GM19025 (cell line): ENCODE results near the gene SUMF2.
"Not testable (repeated sequence)": the region's sequence is repeated elsewhere in the genome, so short reads cannot be mapped to it uniquely, and the experiment has no call there.

Source experiments
- ATAC-seq: cut with Tn5 transposase; IDR thresholded peaks from one replicate; pipeline ENCODE4 v1.9.1; 2021; ENCODE audit warnings: mild to moderate bottlenecking, low read depth, moderate library complexity; ENCODE audit not compliant: unreplicated experiment

Gene SUMF2

DNA sequence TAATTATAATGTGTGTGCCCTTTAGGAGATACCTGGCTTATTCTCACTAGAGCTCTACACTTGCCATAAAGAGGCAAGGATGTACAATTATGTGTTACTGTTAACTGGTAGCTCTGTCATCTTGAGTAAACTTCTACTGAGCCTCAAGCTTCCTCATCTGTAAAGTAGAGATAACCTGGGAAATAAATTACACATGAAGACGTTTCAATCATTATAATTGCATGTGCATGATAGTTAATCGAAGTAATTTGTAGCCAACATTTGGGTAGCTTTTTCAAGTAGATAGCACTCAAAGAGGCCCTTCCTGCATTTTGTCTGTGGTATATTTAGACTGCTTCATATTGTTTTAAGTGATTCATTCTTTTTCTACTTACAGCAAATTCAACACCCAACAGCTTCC lies 10.1 kb upstream of the SUMF2 start:
- no peak for ATAC-seq

DNA sequence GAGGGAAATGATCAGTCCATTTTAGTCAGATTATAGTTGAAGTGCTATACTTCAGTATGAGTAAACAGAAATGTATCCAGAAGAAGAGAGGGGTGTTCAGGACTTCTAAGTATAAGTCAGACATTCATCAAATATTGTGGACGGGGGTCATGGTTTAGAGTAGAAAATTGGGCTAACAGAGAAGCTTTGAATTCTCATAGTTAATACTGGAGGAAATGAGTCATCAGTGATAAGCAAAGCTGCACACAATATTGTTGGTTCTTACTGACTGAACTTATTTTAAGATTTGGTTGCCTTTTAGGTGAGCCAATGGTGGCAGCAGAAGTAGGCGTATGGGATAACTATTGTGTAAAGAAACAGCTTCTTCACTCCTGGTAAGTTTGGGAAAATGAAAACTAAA lies 1.7 kb upstream of the SUMF2 start:
- ATAC-seq, result no peak

DNA sequence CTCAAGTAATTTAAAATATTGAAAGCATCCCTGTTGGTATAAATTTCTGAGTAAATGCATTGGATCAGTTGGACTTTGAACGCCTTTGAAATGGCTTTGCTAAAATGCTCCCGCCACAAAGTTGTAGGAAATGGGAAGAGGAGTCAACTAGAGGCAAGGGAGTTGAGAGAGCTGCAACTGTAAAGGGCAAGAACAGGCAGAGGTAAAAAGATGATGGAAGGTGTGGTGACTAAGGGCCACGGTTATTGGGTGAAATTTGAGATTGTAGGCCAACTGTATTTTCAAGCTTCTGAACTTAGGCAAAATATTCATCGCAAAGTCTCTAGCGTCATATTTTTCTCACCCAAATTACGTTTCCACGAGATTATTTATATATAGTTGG lies 595 bp upstream of the SUMF2 start:
- no peak for ATAC-seq

DNA sequence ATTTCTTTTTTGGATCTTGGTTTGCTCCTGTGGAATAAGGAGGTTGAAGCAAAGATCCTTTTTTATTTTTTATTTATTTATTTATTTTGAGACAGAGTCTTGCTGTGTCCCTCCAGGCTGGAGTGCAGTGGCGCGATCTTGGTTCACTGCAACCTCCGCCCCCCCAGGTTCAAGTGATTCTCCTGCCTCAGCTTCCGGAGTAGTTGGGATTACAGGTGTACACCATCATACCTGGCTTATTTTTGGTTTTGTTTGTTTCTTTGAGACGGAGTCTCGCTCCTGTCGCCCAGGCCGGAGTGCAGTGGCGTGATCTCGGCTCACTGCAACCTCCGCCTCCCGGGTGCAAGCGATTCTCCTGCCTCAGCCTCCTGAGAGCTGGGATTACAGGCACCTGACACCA lies 2.3 kb downstream of the SUMF2 start:
- ATAC-seq, result not testable (repeated sequence)

DNA sequence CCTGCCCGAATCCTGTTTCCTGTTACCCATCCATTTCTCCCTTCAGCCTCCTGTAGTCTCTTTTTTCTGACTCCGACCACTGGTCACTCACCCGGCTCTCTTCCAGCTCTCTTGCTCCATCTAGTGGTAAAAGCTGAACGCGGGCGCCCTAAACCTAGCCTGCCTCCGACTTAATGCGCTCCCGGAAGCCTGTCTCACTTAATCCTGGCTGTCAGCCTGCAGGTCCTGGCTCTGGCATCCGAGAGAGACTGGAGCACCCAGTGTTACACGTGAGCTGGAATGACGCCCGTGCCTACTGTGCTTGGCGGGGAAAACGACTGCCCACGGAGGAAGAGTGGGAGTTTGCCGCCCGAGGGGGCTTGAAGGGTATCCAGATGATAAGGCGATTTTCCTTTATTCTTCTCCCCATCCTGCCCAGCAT lies 10.3 kb downstream of the SUMF2 start:
- peak; percentile 82 for ATAC-seq

DNA sequence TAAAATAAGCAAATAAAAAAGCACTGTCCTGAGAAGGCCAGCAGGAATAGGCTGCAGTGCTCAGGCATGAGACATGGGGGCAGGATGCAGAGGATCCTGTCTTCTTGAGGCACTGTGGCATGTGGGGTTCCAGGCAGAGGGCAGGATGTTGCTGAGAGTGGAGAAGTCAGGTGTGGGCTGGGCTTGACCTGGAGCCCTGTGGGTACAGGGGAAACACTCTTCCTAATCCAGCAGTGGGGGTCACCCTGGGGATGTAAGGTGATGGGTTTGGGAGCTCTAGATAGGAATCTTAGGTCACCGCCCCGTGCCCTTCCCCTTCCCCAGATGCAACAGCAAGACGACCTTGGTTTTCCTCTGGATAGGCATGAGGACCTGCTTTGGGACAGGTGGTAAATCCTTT lies 13.6 kb downstream of the SUMF2 start:
- ATAC-seq, result no peak

DNA sequence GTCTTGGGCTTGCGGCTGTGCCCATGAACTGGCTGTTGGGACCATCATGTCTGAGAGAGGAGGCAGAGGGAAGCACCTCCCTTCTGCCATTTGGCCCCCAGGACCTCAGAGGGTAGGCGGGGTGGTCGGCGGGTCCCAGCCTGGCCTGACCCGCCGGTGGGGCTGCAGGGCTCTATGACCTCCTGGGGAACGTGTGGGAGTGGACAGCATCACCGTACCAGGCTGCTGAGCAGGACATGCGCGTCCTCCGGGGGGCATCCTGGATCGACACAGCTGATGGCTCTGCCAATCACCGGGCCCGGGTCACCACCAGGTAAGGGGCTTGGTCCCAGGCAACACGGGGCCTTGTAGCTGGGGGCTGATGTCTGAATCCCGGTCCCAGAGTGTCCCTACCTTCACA lies 14.1 kb downstream of the SUMF2 start:
- no peak for ATAC-seq

DNA sequence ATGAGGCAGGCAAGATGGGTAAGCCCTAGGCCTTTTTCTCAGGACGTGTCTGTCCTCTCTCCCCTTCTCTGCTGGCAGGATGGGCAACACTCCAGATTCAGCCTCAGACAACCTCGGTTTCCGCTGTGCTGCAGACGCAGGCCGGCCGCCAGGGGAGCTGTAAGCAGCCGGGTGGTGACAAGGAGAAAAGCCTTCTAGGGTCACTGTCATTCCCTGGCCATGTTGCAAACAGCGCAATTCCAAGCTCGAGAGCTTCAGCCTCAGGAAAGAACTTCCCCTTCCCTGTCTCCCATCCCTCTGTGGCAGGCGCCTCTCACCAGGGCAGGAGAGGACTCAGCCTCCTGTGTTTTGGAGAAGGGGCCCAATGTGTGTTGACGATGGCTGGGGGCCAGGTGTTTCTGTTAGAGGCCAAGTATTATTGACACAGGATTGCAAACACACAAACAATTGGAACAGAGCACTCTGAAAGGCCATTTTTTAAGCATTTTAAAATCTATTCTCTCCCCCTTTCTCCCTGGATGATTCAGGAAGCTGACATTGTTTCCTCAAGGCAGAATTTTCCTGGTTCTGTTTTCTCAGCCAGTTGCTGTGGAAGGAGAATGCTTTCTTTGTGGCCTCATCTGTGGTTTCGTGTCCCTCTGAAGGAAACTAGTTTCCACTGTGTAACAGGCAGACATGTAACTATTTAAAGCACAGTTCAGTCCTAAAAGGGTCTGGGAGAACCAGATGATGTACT lies 15.5 kb downstream of the SUMF2 start:
- ATAC-seq, result no peak

DNA sequence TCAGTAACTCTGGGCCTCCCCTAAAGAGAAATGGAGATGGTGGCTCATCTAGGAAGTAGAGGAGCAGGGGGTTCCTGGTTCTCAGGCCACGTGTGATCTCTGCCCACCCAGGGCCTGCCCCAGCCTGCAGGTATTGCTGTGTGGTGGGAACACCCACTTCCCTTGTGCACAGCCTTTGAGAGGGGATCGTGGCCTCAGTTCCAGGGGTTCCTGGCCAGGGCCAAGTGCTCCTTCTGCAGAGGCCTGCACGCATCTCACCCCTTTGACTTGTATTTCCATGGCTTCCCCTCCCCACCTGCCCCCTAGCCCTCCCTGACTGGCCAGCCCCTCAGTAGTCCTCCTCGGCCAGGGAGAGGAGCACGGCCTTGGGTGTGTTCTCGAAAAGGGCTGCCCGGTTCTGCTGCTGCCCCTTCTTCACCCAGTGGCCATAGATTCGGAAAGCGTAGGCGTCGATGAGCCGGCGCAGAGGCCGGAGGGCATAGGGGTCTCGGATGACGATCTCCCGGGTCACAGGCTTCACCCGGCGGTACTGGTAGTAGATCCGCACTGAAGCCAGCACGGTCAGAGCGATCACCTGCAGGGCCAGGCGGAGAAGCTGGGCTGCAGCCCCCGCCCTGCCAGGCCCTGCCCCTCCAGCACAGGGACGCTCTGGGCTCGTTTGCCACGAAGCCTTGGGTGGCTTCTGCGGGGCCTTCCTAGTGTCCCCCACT lies 16.8 kb downstream of the SUMF2 start:
- not testable (repeated sequence) for ATAC-seq

DNA sequence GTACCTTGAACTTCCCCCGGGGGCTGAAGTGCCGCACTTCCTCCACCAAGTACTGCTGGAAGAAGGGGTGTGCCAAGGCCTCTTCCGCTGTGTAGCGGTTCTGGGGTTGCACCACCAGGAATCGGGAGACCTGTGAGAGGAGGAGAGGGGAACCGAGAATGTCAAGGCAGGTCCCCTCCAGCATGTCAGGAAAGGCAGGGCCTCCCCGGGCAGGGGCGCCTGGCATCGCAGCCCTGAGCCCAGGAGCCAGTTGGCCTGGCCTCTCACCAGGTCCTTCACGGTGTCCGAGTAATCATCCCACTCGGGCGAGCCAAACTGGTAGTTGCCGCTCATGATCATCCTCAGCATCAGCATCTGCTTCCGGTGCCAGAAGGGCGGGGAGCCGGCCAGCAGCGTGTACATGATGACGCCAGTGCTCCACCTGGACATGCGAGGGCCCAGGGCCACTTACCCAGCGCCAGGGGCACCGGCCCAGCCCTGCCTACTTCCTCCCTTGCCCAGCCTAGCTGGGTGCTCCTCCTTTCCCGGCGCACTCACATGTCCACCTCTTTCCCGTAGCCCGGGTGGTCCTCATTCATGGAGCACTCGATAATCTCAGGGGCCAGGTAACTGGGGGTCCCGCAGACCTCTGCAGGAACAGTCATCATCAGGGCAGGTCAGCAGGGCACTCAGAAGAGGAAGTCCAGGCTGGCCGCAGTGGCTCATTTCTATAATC lies 17.7 kb downstream of the SUMF2 start:
- no peak for ATAC-seq

DNA sequence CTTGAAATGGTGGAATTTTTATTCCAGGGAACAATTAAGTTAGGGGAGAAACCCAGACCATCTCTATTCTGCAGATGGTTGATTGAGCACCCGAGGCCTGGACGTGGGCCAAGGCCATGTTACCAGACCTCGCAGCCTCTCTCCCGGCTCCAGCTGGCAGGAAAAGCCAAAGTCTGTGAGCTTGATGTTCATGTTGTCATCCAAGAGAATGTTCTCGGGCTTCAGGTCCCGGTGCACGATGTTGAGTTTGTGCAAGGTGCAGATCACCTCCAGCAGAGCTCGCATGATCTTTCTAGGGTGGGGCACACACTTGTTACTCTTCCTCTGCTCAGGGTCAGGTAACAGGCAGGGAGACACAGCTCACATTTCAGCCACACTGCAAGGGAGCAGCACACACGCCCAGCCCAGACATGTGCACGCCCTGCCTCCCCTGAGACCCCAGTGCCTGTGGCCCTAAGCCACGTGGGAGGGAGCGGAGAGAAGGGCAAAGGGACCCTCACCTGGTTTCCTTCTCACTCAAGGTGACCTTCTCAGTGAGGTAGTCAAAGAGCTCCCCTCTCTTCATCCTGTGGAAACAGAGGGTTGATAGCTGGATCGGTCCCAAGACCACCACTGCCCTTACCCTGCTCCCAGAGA lies 19.2 kb downstream of the SUMF2 start:
- ATAC-seq, result no peak

DNA sequence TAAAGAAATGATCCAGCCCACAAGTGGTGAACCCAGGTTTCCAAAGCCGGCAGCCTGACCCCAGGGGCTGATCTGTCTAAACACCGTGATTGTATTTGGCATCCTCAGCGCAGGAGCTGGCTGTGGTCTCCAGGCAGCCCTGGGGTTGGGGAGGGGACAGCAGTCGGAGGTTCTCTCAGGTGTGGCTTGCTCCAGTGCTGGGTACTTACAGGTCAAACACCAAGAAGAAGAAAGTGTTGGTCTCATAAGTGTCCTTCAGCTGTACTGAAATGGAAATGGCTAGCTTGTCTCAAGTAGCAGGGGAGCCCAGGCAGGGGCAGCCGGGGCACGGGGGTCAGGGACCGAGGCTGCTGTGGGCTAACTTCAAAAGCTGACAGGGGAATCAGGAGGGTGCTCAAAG lies 22.7 kb downstream of the SUMF2 start:
- ATAC-seq, result no peak

DNA sequence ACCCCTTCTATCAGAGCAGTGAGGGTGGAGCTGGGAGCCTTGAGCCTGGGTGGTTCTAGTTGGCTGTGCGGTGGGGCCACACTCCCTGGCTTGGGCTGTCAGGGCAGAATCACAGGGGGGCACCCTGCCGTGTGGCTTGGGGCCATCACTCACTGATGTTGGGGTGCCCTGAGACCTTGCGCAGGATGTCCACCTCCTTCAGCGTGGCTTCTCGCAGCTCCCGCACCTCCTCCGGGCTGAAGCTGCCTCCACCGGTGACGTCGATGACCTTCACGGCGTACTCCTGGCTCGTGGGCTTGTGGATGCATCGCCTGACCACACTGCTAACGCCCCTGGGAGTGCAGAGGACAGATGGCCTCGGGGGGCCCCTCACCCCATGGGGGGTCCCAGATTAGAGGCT lies 23.4 kb downstream of the SUMF2 start:
- ATAC-seq, result no peak

DNA sequence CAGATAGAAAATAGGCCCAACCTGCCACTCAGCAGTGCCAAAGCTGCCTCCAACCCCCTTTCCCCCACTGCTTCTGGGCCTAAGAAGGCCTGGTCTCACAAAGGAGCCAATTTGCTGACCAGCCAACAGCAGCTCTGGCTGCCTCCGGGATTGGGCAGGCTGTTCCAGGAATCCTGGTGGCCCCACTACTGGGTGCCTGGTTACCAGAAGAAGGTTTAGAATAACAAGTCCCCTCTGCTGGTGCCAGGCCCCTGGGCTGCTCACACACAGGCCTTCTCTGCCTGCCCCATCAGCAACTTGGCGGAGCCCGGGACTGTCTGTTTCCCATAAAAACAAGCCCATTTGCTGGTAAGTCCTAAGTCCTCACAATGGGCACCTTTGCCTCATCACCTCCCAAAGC lies 27.5 kb downstream of the SUMF2 start:
- ATAC-seq, result no peak

DNA sequence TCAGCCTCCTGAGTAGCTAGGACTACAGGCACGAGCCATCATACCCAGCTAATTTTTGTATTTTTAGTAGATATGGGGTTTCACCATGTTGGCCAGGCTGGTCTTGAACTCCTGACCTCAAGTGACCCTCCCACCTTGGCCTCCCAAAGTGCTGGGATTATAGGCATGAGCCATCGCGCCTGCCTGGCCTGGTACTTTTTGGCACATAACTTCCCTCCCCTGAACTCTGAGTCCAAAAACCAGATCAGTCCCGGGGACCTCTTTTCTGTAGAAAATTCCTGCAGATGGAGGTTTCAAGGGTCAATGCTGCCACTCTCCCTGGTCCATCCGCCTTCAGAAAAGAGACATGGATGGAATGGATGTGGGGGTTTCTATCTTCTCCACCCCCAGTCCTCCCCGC lies 28.3 kb downstream of the SUMF2 start:
- not testable (repeated sequence) for ATAC-seq

DNA sequence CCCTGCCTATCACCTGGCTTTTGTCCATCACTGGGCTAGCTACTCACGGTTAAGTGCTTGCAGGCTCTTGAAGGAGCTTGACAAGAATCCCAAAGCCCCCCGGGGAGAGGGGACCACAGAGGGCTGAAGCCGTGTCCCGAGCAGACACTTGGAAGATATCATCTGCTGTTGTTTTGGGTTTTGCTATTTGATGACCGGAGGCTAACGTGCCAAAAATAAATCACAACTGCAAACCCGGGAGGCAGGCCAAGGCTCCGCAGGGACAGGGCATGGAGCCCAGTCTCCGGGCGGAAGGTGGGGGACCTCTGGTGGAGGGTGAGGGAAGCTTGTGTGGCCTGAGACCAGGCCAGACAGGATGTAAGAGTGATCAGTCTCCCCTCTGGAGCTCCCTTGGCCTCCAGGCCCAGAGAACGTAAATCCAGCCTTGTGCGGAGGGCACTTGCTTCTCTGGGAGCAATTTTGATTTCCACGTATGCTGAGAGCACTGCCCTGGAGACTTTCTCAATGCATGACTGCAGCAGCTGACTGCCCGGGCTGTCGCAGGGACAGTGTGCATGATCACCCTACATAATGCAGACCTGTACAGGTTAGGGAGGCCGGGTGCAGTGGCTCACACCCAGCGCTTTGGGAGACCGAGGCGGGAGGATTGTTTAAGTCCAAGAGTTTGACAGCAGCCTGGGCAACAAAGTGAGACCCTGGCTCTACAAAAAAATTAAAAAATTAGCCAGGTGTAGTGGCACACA lies 28.9 kb downstream of the SUMF2 start, which contains the start of gene PHKG1:
Gene PHKG1, minus strand, starts transcription at position 164 of the 743 bp plus-strand sequence. CDS start 4,011 bp downstream, outside the sequence.
- no peak for ATAC-seq

DNA sequence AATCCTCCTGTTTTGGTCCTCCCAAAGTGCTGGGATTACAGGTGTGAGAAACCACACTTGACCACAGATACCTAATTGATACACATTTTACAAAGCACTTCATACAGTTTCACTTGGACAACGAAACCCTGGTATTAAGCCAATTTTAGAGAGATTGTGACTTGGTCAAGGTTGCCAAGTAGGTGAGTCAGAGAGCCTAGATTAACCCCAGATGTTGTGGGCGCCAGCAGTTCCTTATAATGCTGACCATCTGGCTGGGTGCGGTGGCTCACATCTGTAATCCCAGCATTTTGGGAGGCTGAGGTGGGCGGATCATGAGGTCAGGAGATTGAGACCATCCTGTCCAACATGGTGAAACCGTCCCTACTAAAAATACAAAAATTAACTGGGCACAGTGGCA lies 33.6 kb downstream of the SUMF2 start:
- ATAC-seq, result no peak

DNA sequence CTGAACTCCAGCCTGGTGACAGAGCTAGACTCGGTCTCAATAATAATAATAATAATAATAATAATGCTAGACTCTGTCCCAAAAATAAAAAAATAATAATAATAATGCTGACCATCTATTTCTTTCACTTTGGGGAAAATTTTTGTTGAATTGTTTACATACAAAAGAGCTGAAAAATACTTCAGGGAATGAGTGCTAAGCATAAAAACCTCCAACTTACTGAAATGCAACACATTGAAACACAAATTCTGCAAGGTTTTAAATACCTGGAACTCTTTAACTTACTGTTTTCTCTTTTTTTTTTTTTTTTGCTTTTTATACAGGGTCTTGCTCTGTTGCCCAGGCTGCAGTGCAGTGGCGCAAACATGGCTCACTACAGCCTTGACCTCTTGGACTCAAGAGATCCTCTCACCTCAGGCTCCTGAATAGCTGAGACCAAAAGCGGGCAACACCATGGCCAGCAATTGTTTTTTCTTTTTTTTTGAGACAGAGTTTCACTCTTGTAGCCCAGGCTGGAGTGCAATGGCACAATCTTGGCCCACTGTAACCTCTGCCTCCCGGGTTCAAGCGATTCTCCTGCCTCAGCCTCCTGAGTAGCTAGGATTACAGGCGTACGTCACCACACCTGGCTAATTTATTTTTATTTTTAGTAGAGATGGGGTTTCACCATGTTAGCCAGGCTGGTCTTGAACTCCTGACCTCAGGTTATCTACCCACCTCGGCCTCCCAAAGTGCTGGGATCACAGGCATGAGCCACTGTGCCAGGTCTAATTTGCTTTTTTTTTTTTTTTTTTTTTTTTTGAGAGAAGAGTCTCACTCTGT lies 34.3 kb downstream of the SUMF2 start:
- ATAC-seq, result not testable (repeated sequence)

DNA sequence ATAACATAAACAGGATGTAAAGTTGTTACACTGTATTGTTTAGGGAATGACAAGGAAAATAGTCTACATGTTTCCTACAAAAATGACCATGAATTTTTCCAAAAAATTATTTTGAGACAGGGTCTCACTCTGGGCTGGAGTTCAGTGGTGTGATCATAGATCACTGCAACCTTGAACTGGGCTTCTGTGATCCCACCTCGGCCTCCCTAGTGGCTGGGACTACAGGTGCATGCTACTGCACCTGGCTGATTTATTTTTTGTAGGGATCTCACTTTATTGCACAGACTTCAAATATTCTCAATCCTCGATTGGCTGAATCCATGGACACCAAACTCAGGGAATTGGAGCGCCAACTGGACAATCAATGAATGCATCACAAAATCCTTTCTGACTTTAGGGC lies 35.6 kb downstream of the SUMF2 start:
- ATAC-seq, result no peak
